GOT3 (cell line): ENCODE results near the gene SSU72.
"Not testable (repeated sequence)": the region's sequence is repeated elsewhere in the genome, so short reads cannot be mapped to it uniquely, and the experiment has no call there.

Experiments
- DNase-seq: peaks from one replicate; lab custom pipeline; 2025; ENCODE audit warnings: mixed read lengths; lab: John Stamatoyannopoulos, UW

The SSU72 gene

GRCh38 chr1:1540818-1541628 lies 33.6 kb downstream of the SSU72 start:
- no peak for DNase-seq

- DNase-seq: no peak
These were observed 34.4 kb downstream of the SSU72 start, which contains the start of gene TMEM240 for GRCh38 chr1:1540090-1540817. TSS of gene TMEM240 (minus strand) at chr1:1540624. CDS start at chr1:1540346, 278 bp downstream.

DNA sequence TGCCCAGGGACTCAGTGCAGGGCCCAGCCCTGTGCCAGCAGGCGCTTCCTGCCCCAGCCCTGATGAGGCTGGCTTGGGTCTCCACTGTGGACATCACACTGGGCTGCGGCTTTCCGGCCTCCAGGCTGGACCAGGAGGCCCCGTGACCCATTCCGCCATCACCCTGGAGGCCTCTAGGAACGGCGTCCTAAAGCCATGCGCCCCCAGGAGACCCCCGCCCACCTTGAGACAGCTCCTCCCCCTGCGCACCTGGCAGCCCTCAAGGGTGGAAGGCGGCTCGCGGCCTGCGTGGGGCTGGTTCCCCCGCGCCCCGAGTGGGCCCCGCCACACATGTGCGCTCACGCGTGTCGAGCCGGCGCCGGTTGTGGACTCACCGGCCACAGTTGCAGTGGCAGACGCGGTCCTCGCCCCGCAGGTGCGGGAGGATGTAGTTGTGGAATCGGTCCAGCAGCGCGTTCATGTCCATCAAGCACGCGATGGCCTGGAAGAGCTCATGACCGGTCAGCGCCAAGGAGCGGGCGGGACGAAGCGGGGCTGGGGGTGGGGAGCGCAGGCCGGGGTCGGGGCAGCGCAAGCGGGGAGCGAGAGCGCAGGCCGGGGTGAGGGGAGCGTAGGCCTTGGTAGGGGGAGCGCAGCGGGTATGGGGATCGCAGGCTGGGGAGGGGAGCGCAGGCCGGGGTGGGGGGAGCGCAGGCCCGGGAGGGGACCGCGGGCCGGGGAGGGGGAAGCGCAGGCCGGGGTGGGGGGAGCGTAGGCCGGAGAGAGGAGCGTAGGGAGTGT lies 35.2 kb downstream of the SSU72 start:
- no peak for DNase-seq

DNA sequence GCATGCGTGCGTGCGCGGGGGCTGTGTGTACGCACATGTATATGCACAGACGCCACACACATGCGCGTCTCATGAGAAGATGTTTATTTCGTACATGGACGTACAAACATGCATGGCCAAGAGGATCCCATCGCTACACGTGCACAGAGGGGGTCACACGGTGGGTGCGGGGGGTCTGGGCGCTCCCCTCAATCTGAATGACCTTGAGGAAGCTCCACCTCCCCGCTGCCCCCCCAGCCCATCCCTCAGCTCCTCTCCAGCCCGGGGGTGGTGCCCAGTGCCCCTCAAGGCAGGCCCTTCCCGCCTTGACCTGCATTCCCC lies 35.7 kb downstream of the SSU72 start:
- no peak for DNase-seq

GRCh38 chr1:1538334-1538733 lies 36.3 kb downstream of the SSU72 start:
- no peak for DNase-seq

DNA sequence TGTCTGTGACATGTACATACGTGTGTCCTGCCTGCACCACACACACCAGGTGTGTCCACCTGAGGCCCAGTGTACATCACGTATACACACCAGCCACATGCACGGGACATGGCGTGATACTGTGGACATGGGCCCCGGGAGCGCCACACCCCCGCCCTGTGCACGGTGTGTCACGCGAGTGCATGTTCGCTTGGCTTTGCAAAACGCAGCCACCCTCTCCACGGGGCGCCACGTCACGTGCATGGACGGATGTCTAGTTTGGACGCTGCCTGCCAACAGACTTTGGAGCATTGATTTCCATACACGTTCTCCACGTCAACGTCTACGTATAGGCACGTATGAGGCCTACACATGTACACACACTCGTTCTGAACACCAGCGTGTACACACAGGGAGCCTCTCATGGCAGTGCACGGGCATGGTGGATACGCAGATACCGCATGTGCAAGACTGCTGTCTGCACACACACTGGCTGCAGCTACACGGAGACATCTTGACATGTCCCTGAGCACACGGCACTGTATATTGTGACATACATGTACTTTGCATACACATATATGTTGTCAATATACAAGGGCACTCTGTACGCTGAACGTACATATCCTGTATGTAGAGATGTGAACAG lies 36.9 kb downstream of the SSU72 start:
- DNase-seq: no peak

GRCh38 chr1:1536938-1537546 lies 37.6 kb downstream of the SSU72 start:
- DNase-seq: no peak

DNA sequence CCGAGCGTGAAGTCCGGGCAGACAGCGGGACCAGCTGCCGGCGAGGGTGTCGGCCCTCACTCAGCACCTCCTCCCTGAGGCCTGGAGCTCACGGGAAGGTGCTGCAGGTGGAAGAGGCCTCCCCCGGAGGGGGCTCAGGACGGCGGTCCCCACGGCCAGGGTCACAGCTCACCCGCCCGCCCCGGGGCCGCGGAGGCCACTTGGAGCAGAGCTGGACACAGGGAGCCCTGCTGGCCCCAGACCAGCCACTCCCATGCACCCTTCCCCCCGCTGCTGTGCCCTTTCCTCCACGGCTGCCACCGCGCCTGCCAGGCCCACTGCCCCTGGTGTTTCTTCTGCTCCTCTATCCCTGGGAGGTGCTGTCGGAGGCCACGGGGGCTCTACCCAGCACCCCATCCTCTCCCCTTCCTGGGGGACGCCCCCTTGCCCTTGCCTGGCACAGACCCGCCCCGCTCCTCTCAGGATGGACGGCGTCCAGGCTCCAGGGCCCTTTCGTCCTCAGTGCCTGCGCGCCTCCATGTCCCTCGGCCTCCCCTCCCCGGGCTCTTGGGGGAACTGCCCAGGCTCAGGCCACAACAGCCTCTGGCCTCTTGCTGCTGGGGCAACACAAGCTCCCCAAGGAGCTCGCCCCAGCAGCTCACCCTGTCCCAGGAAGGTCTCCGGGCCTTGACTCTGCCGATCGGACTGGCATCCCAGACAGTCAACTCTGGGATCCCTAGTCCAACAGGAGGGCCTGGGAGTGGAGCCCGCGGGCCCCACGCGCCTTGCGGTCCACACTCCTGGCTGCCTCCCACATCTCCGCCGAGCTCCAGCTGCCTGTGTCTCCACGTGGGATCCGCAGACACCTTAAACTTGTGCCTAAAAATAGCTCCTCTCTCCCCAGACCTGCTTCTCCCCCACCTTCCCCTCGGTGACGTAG lies 38.4 kb downstream of the SSU72 start:
- no peak for DNase-seq

GRCh38 chr1:1535201-1536018 lies 39.3 kb downstream of the SSU72 start:
- no peak for DNase-seq

GRCh38 chr1:1534401-1535154 lies 40.1 kb downstream of the SSU72 start:
- DNase-seq: no peak

- DNase-seq: not testable (repeated sequence)
These were observed 40.8 kb downstream of the SSU72 start for GRCh38 chr1:1533894-1534291.

DNA sequence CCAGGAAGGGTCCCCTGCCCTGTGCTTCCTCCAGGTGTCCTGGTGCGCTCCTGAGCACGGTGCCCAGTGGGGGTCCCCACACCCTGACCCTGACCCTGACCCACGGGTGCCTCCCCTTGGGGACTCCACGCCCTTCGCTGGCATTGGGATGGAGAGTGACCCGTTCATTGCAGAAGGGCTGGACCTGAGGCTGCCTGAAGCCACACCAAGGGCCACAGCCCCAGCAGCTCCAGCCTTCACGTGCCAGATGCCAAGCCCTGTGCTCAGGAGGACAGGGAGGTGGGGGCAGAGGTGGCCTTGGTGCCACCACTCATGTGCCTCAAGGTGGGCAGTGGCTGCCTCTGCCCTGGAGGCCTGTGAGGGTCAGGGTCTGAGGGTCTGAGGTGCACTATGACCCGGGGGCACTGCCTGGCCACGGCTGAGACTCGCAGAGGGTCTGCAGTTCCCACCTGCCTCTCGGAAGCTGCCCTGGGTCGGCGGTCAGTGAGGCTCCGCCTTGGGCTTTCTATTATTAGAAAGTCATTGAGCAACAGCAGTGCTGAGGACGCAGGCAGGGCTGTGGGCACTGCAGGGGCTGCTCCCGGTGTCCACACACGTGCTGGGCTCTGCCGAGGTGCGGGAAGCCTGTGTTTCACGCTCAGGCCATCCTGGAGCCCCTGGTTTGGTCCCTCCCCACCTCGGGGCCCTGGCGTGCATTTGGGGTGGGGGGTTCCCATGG lies 41.3 kb downstream of the SSU72 start:
- not testable (repeated sequence) for DNase-seq

GRCh38 chr1:1531947-1532346 lies 42.7 kb downstream of the SSU72 start:
- DNase-seq: no peak

DNA sequence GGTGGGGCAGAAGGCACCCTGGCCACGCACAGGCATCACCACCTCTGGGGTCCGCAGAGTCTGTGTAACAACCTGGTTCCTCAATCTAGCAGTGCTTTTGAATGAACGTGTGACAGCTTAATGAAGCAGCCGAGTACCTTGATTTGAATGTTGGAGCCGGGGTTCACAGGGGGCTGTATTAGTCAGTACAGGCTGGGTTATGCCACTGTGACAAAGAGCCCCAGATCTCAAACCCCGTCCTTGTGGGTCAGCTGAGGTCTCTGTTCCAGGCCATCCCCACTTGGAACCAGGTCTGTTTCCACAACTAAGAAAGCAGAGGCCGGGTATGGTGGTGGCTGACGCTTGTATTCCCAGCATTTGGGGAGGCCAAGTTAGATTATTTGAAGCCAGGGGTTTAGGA lies 44.7 kb downstream of the SSU72 start:
- DNase-seq: no peak

DNA sequence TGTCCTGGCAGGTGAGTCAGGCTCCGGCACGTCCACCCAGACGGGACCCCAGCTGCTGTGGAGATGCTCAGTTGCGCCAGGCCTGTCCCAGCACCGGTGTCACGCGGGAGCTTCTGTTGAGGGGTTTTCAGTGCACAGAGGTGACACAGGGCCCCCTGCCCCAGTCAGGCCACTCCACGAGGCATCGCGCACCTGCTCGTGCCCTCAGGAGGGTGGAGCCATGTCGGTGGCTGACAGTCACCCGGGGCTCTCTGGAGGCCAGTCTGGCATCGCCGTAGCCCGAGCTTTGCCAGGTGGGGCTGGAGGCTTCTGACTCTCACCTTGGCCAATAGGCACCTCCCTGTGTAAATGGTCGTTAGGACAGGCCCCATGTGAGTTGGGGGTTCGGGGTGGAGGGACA lies 45.3 kb downstream of the SSU72 start:
- no peak for DNase-seq

DNA sequence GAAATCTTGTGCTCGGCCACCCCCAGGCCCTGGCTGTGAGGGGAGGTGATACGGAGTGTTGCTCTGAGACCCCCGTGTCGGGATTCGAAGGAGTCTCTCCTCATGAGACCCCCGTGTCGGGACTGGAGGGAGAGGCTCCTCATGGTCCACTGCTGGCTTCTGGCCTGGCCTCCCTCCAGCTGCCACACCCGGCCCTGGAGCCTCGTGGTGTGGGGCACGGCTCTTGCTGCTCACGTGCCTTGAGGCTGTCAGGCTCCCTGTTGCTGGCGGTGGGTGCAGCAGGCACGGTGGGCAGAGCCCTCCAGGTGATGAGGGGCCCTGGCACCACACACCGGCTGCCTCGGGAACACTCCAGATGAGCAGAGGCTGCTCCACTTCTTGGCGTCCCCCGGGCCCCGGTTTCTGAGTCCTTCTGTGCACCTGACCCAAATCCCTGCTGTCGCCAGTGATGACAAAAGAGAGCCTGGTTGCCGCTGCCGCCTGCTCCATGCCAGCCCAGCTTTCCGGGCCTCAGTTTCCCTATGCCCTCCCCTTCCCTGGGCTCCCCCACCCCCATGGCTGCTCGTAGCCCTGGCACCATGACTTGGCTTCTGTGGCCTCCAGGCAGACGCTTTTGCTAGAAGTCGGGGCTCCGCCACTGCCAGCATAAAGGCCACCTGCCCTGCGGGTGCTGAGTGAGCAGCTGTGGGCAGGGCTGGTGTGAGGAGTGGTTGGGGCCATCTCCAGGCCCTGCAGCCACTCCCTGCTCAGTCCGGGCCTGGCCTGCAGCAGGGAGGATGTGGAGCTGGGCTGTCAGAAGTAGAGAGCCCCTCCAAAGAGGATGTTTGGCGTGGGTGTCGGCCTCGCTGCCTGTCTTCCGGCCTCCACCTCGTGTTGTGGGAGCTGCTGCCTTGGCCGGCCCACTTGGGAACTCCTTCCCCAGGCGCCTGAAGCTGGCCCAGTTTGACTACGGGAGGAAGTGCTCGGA lies 46.1 kb downstream of the SSU72 start:
- DNase-seq: no peak
